IPS-18c (cell line): ENCODE measurements around the gene SMPD3.

Experiments used
- H3K4me3 ChIP-seq: 2 replicates; pipeline ENCODE4 v1.7.0; 2013; ENCODE audit warnings: low read depth, mild to moderate bottlenecking, low read length, moderate library complexity; ENCODE audit not compliant: insufficient read depth
- H3K9me3 ChIP-seq: one replicate; pipeline ENCODE4 v1.6.1; 2013; ENCODE audit warnings: mild to moderate bottlenecking, low read length, moderate library complexity; ENCODE audit not compliant: control insufficient read depth, insufficient read depth

Gene SMPD3

GRCh38 chr16:68451676-68452075 is 3.4 kb upstream of the SMPD3 start:
- Histone ChIP-seq H3K9me3 (no peaks in the 10 kb centered on the region), H3K4me3 (no peak overlapping the region)

DNA sequence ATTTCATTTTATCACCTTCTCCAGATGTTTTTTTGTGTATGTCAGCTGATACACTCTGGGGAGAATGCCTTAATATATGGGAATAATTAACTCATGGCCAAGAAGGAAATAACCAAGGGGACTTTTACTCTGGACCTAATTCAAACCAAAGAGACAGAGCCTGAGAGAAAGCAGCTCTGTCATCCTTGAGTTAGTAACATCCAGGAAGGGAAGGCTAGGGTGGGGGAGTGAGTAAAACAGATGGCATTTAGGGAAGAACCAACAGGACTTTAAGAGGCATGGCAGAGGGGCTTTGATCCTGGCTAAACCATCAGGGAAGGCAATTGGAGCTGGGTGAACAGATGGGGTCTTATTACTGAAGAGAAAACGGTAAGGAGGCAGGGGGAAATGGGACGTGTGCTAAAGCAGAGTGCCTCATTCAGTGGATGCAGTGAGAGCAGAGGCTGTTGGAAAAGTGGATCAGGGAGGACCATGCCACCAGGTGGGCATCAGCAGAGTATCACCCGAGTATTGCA is 2.5 kb upstream of the SMPD3 start:
- H3K4me3 ChIP-seq = no peak overlapping the region
- H3K9me3 ChIP-seq = no peaks in the 10 kb centered on the region

DNA sequence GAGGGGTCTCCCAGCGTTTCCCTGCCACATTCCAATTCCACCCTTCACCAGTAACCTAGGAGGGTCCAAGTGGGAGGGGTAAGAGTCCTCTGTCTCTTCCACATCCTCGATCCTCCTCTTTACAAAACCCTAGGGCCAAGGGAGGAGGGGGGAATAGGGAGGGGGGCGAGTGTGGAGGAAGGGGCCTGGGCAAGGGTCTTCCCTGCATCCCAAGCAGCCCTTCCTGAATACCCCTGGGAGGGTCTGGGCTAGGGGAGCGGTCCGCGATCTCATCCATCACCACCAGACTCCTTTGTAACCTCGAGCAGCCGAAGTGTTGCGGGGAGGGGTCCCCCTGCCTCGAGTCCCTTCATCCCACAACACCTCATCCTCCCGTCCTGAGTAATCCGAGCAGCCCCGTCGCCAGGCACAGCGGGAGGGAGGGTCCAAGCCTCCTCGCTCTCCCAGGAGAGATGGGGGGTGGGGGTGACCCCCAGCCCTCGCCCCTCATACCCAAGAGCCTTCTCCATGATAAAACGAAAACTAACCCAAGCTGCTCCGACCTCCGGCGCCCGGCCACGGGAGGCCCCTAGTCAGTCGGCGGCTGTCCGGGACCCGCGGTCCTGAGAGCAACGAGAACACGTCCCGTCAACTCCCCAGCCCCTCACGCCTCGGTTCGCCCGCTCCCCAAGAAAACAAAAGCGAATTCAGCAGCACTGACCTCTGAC is 502 bp downstream of the SMPD3 start:
- Histone ChIP-seq H3K4me3 (peak overlapping the region; percentile 35), H3K9me3 (no peaks in the 10 kb centered on the region)

- peak overlapping the region; percentile 34 for H3K4me3 ChIP-seq
Measured at GRCh38 chr16:68446681-68447652, 1.3 kb downstream of the SMPD3 start.

DNA sequence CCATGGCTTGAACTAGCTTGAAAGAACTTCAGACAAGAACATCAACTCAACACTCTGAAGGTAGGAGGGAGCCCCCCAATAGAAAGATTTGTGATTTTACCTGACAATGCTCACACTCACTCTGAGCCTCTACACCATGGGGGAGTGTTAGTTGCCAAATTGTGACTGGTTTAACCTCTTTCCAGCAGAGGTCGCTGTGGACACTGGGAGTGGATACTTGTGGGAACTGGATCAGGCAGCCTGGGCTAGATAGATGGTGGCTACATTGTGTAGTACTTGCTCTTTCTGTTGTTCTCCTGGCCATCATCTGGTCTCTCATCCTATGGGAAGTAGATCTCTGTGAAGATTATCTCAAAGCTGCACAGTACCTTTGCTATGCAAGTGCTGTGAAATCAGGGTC is 2.9 kb downstream of the SMPD3 start:
- Histone ChIP-seq H3K4me3 (no peak overlapping the region), H3K9me3 (no peaks in the 10 kb centered on the region)

More at GRCh38 chr16:68446681-68447652, 1.3 kb downstream of the SMPD3 start:
- H3K9me3 ChIP-seq = no peaks in the 10 kb centered on the region

DNA sequence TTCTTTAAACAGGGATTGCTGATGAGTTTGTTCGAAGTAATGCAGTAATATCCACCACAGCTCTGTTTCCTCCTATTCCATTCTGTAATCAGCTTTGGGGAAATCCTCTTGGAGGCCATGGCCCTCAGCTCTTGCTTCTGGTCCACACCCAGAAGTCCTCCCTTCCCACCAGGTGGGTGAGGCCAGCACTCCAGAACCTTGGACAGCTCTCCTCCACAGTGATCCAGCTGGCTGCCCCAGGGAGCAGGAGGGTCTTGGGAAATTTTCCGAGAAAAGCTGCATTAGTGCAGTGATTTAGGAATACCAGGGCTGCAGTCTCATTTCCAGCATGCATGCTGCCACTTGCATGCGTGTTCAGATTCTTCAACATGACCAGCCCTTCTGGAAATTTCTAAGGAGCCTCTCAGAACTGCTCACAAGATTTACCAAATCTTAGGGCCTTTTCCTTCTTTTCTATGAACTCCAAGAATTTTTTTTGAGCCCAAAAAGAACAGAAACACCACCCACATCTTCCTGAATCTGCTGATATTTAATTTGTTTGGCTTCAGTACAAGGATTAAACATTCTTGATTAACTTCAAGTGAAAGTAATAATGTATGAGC is 4.2 kb downstream of the SMPD3 start:
- Histone ChIP-seq H3K4me3 (no peak overlapping the region), H3K9me3 (no peaks in the 10 kb centered on the region)

DNA sequence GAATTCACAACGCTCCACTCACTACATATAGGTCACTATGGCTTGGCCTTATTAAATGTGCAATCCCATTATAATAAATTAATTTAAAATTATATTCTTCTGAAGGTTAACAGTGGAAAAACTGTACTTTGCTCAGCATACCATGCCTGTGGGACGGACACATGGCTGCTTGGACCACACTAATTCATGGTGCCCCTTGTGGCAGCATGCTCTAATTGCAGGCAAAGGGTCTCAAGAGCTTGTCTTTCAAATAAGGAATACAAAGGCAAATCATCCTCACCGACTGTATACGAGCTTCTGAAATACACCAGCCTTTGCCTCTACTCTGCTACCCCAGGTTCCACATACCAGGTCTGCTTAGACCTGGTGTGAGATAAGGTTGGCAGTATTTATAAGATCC is 11.7 kb downstream of the SMPD3 start:
- no peaks in the 10 kb centered on the region for H3K9me3 ChIP-seq
- no peak overlapping the region for H3K4me3 ChIP-seq

DNA sequence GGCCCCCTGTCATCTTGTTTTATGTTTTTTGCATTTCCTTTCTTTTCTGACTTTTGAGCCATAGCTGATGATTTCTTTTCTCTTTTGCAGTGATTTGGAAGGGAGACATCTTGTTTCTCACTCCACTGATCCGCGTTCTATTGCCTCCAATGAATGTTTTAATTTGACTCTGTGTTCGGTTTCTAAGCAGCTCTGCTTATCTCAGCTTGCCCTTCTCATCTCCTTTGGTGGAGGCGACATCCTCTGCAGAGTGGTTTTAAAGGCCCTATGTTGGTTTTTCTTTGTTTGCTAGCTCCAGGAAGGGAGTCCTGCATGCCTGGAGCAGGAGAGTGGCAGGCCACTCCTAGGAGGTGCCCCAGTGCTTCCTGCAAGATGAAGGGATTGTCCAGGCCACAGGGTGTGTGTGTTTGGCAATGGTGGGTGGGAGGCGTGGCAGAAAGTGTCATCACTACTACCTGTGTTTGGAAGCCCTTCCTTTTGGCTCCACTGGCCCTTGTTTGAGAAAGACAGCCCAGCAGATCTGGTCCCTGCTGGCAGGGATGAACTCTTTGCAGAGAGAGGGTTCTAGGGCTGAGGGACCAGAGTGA is 13.6 kb downstream of the SMPD3 start:
- Histone ChIP-seq H3K4me3 (no peak overlapping the region), H3K9me3 (no peaks in the 10 kb centered on the region)

GRCh38 chr16:68433316-68433715 is 15.0 kb downstream of the SMPD3 start:
- H3K4me3 ChIP-seq = no peak overlapping the region
- no peaks in the 10 kb centered on the region for H3K9me3 ChIP-seq

GRCh38 chr16:68432701-68433100 is 15.6 kb downstream of the SMPD3 start:
- H3K4me3 ChIP-seq = no peak overlapping the region
- H3K9me3 ChIP-seq = no peaks in the 10 kb centered on the region

DNA sequence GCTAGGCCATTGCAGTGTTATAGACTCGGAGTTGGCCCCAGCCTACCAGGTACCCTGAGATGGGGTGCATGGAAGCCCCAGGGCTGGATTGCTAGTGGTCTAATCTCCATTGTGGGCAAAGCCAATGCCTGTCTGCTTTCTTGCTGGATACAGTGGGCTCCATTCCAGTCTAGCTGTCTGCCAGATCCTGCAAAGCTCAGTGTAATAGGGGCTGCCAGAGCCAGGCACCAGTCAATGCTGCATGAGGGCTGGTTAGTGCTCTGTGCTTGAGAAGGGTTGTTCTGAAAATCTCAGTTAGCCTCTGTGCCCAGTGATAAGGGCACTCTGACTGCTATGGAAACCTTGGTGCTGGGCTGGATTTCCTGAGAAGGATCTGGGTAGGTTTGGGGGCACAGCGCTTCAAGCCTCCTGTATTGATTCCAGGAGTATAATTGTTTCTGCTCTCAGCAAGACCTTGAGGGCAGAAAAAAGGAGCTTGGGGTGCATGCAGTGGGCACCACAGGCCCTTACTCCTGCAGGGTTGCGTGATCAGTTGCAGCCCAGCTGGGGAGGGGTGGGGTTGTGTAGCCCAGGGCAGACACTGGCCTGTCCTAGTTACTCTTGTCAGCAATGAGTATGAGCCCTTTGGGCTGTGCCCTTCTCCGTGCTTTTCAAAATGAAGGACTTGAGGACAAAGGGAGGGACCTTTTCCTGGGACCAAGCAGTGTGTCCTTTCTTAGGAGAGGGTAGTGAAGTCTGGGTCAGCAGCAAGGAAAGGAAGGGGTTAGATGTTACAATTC is 19.0 kb downstream of the SMPD3 start:
- H3K4me3 ChIP-seq = no peak overlapping the region

DNA sequence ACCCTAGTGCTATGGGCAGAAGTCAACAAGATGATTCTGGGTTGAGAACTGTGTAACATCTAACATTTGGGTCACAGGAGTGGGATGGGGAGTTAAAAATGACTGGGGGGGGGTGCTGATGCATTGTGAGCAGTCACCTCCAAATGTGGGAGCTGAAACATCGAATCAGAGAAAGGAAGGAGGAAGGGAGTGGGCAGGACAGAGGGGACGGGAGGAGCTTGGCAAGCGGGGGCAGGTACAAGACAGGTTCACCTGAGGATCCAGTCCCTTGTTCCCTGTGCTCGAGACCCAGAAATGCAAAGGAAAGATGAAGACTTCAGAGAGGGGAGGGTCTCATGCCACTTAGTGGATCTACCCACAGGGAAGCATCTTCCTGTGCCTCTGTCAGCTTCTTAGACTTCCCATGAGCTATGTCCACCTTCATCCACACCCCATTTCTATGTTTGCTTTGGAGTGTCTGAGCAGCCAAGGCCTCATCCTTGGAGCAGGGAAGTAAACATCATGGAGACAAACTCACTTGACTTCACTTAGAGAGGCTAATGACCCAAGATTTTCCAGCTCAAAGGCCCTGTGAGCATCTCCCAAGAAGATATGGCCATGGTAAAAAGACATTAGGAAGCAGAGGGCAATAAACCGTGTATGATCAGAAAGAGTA is 20.5 kb downstream of the SMPD3 start:
- Histone ChIP-seq H3K4me3 (no peak overlapping the region), H3K9me3 (no peaks in the 10 kb centered on the region)

More for the DNA sequence above, 19.0 kb downstream of the SMPD3 start:
- no peaks in the 10 kb centered on the region for H3K9me3 ChIP-seq

GRCh38 chr16:68426347-68426652 is 22.0 kb downstream of the SMPD3 start:
- H3K4me3 ChIP-seq = no peak overlapping the region

DNA sequence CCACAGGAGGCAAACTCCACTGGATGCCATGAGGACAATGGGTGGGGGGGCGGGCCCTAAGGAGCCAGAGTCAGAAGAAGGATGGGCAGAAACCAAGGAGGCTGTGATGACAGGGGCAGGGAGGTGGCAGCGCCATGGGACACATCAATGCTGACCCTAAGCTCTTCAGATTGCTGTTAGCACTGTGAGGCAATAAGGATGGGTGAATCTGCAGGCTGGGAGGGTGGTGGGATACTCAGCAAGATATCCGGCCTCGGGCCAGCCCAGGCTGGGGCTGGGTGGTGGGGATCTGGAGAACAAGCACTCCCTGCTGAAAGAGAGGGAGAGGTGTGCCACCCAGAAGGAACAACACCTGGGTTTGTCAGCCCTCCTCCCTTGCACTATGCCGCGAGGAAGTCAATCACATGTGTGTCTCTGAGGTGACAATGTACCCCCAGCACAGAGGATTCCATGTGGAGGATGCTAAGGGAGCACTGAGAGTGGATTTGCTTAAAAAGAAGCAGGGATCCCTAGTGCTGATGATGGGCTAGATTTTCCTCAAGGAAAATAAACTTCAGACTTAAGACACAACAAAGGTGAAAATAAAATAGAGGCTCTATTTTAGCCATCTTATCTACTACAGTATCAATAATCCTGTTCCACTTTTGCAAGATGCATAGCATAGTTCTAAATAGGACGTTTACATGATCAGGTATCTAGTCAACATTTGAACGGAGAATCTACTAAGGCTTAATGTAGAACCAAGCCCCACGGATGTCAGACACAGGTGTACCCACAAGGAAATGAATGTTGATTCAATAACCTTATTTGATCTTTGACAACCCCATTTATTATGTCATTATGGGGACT is 22.6 kb downstream of the SMPD3 start:
- no peaks in the 10 kb centered on the region for H3K9me3 ChIP-seq
- no peak overlapping the region for H3K4me3 ChIP-seq

More at GRCh38 chr16:68426347-68426652, 22.0 kb downstream of the SMPD3 start:
- no peaks in the 10 kb centered on the region for H3K9me3 ChIP-seq

DNA sequence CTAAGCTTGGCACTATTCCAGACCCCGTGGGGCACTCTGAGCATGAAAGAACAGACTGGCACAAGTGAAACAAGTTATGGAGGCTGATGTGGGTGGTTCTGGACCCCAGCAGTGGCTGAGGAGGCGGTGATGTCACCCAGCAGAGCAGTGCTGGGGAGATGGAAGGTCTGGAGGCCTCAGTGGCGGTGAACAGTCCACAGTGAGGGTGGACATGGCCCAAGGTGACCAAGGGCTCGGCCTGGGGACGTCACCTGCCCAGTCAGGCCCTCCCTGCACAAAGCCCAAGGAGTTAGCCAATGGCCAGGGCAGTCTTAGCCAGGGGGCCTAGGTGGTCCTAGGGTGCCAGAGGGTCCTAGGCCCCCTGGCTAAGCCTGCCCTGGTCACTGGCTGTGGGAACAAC is 24.5 kb downstream of the SMPD3 start:
- Histone ChIP-seq H3K9me3 (no peaks in the 10 kb centered on the region), H3K4me3 (no peak overlapping the region)
